Astrocyte (in vitro differentiated cells and primary cell): ENCODE measurements around the gene SIN3B.

Experiments
- EZH2 ChIP-seq: IDR thresholded peaks from 2 replicates; pipeline ENCODE4 v1.6.1; 2012; ENCODE audit warnings: mild to moderate bottlenecking, low read length, inconsistent platforms; ENCODE audit not compliant: insufficient read depth
- TF ChIP-seq, protein P1 (sequence below): IDR thresholded peaks from 2 replicates; pipeline ENCODE4 v1.5.1; 2011; ENCODE audit warnings: low read depth, mild to moderate bottlenecking, inconsistent platforms, low read length, moderate library complexity; ENCODE audit not compliant: insufficient read depth

DNA sequence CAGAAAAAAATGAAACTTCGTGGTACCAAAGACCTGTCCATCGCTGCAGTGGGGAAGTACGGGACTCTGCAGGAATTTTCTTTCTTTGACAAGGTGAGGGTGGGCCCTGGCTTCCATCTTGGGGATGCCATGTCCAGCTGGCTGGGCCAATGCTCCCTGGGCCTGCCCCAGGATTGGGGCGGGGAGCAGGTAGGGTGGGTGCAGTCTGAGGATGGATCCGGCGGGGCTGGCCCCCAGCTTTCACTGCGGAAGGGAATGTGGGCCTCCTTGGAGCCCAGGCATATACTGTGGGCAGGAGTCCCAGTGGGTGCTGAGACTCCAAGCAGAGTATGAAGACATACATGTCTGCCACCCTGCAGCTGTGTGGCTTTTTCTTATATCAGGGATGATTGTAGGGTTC is 23.9 kb downstream of the SIN3B start:
- TF ChIP-seq, protein P1, sequence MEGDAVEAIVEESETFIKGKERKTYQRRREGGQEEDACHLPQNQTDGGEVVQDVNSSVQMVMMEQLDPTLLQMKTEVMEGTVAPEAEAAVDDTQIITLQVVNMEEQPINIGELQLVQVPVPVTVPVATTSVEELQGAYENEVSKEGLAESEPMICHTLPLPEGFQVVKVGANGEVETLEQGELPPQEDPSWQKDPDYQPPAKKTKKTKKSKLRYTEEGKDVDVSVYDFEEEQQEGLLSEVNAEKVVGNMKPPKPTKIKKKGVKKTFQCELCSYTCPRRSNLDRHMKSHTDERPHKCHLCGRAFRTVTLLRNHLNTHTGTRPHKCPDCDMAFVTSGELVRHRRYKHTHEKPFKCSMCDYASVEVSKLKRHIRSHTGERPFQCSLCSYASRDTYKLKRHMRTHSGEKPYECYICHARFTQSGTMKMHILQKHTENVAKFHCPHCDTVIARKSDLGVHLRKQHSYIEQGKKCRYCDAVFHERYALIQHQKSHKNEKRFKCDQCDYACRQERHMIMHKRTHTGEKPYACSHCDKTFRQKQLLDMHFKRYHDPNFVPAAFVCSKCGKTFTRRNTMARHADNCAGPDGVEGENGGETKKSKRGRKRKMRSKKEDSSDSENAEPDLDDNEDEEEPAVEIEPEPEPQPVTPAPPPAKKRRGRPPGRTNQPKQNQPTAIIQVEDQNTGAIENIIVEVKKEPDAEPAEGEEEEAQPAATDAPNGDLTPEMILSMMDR: no peak
- TF ChIP-seq EZH2: no peak
